Fibroblast of skin of back (primary cell): ENCODE data around the gene DNAJC6.

ENCODE experiments used
- DNase-seq: peaks from one replicate; pipeline ENCODE4 v3.0.0-alpha.2; 2013

The DNAJC6 gene

GRCh38 chr1:65407877-65408276 is 98.5 kb downstream of the DNAJC6 start:
- no peak for DNase-seq

GRCh38 chr1:65409314-65409713 is 100.0 kb downstream of the DNAJC6 start:
- DNase-seq = no peak

- DNase-seq = no peak
These were observed 100.5 kb downstream of the DNAJC6 start for GRCh38 chr1:65409816-65410326.

GRCh38 chr1:65412256-65412983 is 103.1 kb downstream of the DNAJC6 start:
- peak; percentile 68 for DNase-seq

GRCh38 chr1:65412984-65413375 is 103.6 kb downstream of the DNAJC6 start:
- peak; percentile 88 for DNase-seq

GRCh38 chr1:65414538-65414937 is 105.2 kb downstream of the DNAJC6 start:
- no peak for DNase-seq

- no peak for DNase-seq
These were observed 107.4 kb downstream of the DNAJC6 start for GRCh38 chr1:65416767-65417166.

GRCh38 chr1:65417729-65418128 is 108.4 kb downstream of the DNAJC6 start:
- DNase-seq = no peak

GRCh38 chr1:65418522-65419185 is 109.3 kb downstream of the DNAJC6 start:
- DNase-seq = no peak

- peak; percentile 97 for DNase-seq
These were observed 110.6 kb downstream of the DNAJC6 start for GRCh38 chr1:65419681-65420589.

- DNase-seq = no peak
These were observed 111.4 kb downstream of the DNAJC6 start, which contains the start of the genes LEPR and LEPROT for GRCh38 chr1:65420590-65421350. LEPR (plus strand) TSS chr1:65420668; CDS start chr1:65565566, 144,898 bp downstream. LEPROT (plus strand) TSS chr1:65420668; CDS start chr1:65420725, 57 bp downstream.

- DNase-seq = peak; percentile 35
These were observed 112.1 kb downstream of the DNAJC6 start for GRCh38 chr1:65421351-65422025.

- no peak for DNase-seq
These were observed 113.2 kb downstream of the DNAJC6 start for GRCh38 chr1:65422241-65423203.

GRCh38 chr1:65423884-65424572 is 114.7 kb downstream of the DNAJC6 start:
- peak; percentile 89 for DNase-seq

GRCh38 chr1:65424573-65424889 is 115.2 kb downstream of the DNAJC6 start:
- no peak for DNase-seq

GRCh38 chr1:65425006-65425405 is 115.7 kb downstream of the DNAJC6 start:
- peak; percentile 60 for DNase-seq

- DNase-seq = peak; percentile 96
These were observed 116.4 kb downstream of the DNAJC6 start for GRCh38 chr1:65425697-65426096.

- no peak for DNase-seq
These were observed 119.7 kb downstream of the DNAJC6 start for GRCh38 chr1:65429078-65429477.

- peak; percentile 90 for DNase-seq
These were observed 120.5 kb downstream of the DNAJC6 start for GRCh38 chr1:65429806-65430205.
